Omental fat pad (tissue), 4 donors: ENCODE data around the gene HHAT. TPM values are rescaled to one million over a fixed set of nuclear protein-coding genes. Genes with fewer than 3 reads are reported as not detected.
A peak's percentile ranks its signal among the peaks of the same experiment; 100 is the strongest.

Source experiments
- ATAC-seq: fragments of 150-250 bp; one replicate; pipeline ENCODE4 v1.9.1; 2016; ENCODE audit warnings: mild to moderate bottlenecking, moderate library complexity; ENCODE audit not compliant: low FRiP score
- DNase-seq: peaks from one replicate; pipeline ENCODE4 v3.0.0-alpha.2; 2019; ENCODE audit warnings: low spot score
- CTCF ChIP-seq, 3 donors: fragments of 450-650 bp; IDR thresholded peaks; one replicate each; pipeline ENCODE4 v1.5.1; 2016 to 2017; ENCODE audit warnings: antibody characterized with exemption in 3 of 3, mild to moderate bottlenecking in 3 of 3, moderate library complexity in 2 of 3
- total RNA-seq, 4 donors: library from RNA; depleted of rRNA; stranded (reverse); fragments of >200 nt; gene quantifications; one replicate each; pipeline ENCODE4 v1.1.0, GENCODE V29; 2016

The HHAT gene
- 1 to 10 TPM; 3.4 to 7.8 (median 4.6) TPM for total RNA-seq

- peak; percentile 91 for ATAC-seq
- DNase-seq, result no peak
- no peak for TF ChIP-seq CTCF (IDR thresholded peaks at IDR 0.05)
These were observed at the start of gene HHAT for GRCh38 chr1:210328746-210329503. Gene HHAT, plus strand, starts transcription at chr1:210328902. Its CDS starts 20,074 bp downstream, at chr1:210348976.

DNA sequence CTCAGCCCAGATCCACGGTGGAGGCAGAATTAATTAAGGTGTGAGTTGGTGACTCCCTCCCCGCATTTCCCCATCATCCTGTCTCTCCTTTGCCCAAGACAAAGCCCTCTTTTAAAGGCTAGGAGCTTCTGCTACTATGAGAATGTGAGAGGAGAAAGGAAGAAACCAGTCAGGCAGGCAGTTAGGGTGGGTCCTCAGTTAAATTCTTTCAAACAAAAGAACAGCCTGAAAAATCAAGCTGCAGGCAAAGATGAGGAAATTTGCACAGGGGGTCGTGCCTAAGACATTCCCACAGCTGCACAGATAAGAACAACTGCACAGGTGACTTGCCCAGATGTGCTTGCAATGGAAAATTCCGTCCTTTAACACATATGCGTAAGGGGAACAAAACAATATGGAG is 48.5 kb upstream of the HHAT start:
- no peak for ATAC-seq
- DNase-seq, result no peak
- no peak for TF ChIP-seq CTCF (IDR thresholded peaks at IDR 0.05)

GRCh38 chr1:210288116-210288515 is 40.6 kb upstream of the HHAT start:
- DNase-seq, result no peak
- no peak for TF ChIP-seq CTCF (IDR thresholded peaks at IDR 0.05)
- ATAC-seq, result no peak

DNA sequence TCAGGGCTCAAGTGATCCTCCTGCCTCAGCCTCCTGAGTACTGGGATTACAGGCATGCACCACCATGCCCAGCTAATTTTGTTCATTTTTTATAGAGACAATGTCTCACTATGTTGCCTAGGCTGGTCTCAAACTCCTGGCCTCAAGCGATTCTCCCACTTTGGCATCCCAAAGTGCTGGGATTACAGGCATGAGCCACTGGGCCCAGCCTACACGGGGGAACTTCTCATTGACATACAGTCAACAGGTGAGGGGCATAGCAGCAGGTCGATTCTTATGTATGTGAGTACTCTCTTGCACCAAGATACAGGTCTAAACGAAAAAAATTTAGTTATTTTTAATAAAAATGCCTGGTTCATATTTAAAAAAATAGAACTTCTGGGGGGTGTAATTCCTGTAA is 39.5 kb upstream of the HHAT start:
- ATAC-seq (no peak), DNase-seq (no peak)
- no peak for TF ChIP-seq CTCF (IDR thresholded peaks at IDR 0.05)

- DNase-seq, result no peak
- no peak for TF ChIP-seq CTCF (IDR thresholded peaks at IDR 0.05)
- no peak for ATAC-seq
These were observed 37.5 kb upstream of the HHAT start for GRCh38 chr1:210291081-210291764.

- DNase-seq (no peak), ATAC-seq (peak; percentile 35)
- no peak for TF ChIP-seq CTCF (IDR thresholded peaks at IDR 0.05)
These were observed 36.9 kb upstream of the HHAT start for GRCh38 chr1:210291786-210292230.
